ENCODE data around the gene GDF7.

The GDF7 gene

GRCh38 chr2:20663196-20664070, 3.5 kb upstream of the GDF7 start:
- no peak for DNase-seq

GRCh38 chr2:20664071-20664390, 2.9 kb upstream of the GDF7 start:
- DNase-seq, result no peak

GRCh38 chr2:20664431-20665242, 2.3 kb upstream of the GDF7 start:
- no peak for DNase-seq

DNA sequence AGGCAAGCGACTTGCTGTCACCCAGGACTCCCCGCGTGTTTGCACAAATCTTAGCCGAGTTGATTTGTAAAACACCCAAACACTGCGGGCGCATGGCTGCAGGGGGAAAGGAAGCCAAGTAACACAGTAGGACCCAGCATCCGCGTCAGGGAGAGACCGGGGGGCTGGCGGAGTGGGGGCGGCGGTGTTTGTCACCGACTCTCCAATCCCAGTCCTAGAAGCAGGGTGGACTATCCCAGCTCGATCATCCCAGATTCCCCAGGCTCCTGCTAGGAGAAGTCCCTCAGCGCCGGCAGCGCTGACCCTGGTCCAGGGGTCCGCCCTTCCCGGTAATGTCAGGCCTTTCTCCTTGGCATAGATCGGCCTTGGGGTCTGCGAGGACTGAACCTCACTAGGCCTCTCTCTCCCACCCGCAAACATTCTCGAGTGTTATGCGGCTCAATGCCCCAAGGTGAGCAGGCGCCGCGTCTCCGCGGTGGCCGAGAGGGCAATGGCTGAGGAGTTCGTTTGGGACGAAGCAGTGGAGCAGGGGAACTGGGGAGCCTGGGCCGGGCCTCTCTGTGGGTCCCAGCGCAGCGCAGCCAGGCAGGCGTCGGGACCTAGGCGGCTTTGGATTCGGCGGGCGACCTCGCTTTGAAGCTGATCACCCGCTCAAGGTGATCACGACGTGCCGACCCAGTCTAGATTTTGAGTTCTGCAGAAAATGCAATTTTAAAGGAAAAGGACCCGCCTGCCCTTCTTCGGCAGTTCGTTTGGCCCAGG, 1.5 kb upstream of the GDF7 start:
- no peak for DNase-seq

DNA sequence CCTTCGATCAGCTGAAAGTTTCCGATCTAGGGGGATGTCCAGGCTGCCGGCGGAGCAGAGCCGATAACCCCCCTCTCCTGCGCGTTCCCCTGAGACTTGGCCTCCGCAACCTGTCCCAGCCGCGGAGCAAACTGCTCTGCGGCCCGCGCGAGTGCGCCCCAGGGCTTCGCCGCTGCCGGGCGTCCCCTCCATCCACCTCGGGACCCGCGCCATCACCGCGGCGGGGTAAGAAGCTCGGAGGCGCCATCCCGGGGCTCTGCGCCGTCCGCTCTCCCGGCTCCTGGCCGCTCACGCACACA, 990 bp upstream of the GDF7 start:
- no peak for DNase-seq

- DNase-seq, result no peak
Observed at GRCh38 chr2:20667151-20667530, 197 bp downstream of the GDF7 start.

GRCh38 chr2:20667531-20668401, 822 bp downstream of the GDF7 start:
- no peak for DNase-seq

DNA sequence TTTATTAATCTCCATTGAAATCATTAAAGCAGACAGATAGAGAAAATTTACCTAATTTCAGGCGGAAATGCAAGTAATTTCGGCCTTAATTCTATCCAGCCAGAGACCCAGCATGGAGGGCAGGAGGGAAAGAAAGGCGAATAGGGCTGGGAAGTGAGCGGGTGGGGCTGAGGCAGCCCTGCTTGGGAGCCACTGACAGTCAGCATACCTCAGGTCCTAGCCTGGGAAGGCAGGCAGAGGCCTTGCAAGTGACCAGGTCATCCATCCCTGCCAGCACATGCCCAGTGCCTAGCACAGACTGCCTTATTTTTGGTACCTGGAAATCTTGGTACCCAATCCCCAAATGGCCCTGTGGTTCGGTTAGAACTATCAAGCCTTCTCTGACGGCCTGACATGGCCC, 1.5 kb downstream of the GDF7 start:
- DNase-seq, result no peak

- DNase-seq, result no peak
Observed at GRCh38 chr2:20668871-20669475, 2.0 kb downstream of the GDF7 start.

GRCh38 chr2:20669562-20670314, 2.8 kb downstream of the GDF7 start:
- no peak for DNase-seq

DNA sequence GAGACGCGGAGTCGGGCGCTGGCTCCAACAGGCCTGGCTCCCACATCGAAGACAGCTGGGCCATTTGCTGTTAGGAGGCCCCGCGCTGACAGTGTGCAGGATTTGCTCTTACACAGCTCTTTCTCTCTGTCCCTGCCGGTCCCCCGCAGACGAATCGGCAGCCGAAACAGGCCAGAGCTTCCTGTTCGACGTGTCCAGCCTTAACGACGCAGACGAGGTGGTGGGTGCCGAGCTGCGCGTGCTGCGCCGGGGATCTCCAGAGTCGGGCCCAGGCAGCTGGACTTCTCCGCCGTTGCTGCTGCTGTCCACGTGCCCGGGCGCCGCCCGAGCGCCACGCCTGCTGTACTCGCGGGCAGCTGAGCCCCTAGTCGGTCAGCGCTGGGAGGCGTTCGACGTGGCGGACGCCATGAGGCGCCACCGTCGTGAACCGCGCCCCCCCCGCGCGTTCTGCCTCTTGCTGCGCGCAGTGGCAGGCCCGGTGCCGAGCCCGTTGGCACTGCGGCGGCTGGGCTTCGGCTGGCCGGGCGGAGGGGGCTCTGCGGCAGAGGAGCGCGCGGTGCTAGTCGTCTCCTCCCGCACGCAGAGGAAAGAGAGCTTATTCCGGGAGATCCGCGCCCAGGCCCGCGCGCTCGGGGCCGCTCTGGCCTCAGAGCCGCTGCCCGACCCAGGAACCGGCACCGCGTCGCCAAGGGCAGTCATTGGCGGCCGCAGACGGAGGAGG, 3.5 kb downstream of the GDF7 start:
- DNase-seq, result no peak

- DNase-seq, result no peak
Observed at GRCh38 chr2:20671036-20671735, 4.2 kb downstream of the GDF7 start.

GRCh38 chr2:20671736-20672080, 4.8 kb downstream of the GDF7 start:
- no peak for DNase-seq

- no peak for DNase-seq
Observed at GRCh38 chr2:20672201-20672951, 5.4 kb downstream of the GDF7 start.

DNA sequence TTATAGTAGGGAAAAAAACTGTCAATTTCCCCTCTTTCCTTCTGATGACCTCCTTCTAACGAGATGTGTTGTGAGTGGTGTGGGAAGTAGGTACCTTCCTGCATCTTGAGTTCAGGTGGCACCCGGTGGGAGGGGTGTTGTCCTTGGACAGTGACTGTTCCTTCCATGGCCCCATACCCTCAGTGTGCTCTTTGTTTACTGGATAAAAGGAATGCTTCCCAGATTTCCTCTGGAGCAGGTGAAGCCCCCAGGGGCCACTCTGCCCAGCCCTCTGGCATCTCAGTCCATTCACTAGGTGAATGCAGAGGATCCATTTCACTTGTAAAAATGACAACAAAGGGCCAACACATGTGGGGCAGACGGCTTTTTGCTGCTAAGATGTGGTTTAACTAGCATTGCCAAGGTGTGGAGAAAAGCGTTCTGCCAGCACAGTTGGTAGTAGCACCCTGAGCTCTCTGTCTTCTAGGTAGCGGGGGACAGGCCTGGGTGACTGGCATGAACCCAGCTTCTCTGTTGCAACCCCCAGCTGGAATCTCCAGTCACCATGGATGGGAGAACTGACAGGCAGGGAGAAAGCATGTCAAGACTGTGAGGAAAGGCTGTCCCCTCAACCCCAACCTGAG, 6.9 kb downstream of the GDF7 start:
- no peak for DNase-seq

DNA sequence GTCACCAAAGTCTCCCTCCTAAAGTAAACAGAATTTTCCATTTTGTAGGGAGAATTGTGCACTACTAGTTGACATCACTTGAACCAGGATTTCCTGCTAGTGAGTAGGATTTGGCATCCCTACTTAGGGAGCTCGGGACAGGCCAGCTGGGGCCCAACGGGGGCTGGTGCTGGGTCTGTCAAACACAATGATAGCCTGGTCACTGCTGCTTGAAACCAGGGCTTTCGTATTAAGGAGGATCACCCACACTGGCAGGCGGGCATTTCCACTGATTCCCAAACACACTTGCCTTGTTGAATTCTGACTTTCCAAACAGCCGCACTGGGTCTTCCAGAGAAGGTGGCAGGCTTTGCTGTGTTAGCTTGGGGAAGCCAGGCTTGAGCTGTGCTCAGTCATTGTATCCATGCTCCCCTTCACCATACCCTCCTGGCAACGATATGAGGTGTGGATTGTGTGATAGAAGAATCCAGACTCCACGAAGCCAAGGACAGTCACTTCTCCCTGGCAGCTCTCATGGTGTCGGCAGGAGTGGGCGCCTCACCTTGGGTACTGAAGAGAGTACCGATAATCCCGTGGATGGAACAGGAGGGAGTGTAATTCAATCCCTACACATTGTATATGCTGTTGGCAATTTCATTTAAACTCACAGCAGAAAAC, 7.5 kb downstream of the GDF7 start:
- DNase-seq, result no peak

DNA sequence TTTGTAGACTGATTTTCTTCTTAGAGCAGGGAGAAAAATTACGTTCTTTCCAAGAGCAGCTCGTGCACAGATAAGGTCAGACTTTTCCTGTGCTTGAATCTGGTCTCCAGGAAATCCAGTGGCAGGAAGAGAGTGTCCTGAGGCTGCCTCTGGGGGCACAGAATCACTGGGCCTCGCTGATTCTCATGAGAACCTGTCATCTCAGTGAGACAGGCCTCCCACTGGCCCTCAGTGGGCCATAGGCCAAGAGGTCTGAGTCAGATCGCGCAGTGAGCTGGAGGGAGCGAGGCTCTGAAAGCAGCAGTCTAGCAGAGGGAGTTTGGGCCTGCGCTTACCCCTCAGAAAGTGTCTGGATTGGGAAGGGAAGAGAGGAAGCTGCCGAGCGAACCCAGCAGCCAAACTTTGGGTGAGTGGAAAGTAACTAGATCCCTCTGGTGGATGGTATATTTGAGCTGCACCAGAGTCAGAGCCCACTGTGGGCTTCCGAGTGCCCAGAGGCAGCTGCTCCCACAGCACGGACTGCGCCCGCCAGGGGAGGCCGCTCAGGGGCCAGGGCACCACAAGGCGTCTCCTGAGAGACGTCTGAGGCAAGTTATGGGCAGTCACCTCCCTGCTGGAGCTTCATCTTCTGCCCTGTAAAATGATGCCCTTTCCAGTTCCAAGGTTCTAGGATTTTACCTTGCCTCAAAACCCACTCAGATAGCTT, 8.2 kb downstream of the GDF7 start:
- DNase-seq, result no peak
